Mesenchymal stem cell (in vitro differentiated cells and primary cell): ENCODE data around the gene CCDC171.

ENCODE experiments used
- DNase-seq: peaks from one replicate; pipeline ENCODE4 v3.0.0-alpha.2; 2013
- H2AFZ ChIP-seq: one replicate; pipeline ENCODE4 v1.6.1; 2013; ENCODE audit warnings: low read depth, mild to moderate bottlenecking, control low read depth, inconsistent platforms, low read length, moderate library complexity
- H2AK5ac ChIP-seq: 2 replicates; pipeline ENCODE4 v1.6.1; 2013; ENCODE audit warnings: low read length, moderate library complexity, mild to moderate bottlenecking, inconsistent platforms; ENCODE audit not compliant: severe bottlenecking
- H2BK120ac ChIP-seq: one replicate; pipeline ENCODE4 v1.6.1; 2013; ENCODE audit warnings: low read depth, mild to moderate bottlenecking, inconsistent platforms, low read length, moderate library complexity
- H2BK12ac ChIP-seq, 2 experiments: one replicate each; pipeline ENCODE4 v1.6.1; 2013; ENCODE audit warnings: inconsistent platforms in 2 of 2, low read length in 2 of 2, mild to moderate bottlenecking in 2 of 2, moderate library complexity in 2 of 2, control low read depth in 1 of 2
- H2BK15ac ChIP-seq: one replicate; pipeline ENCODE4 v1.6.1; 2013; ENCODE audit warnings: mild to moderate bottlenecking, low read depth, inconsistent platforms; ENCODE audit not compliant: poor library complexity, severe bottlenecking
- H2BK5ac ChIP-seq: 2 replicates; pipeline ENCODE4 v1.6.1; 2013; ENCODE audit warnings: low read depth, mild to moderate bottlenecking, low read length, control low read depth, inconsistent platforms; ENCODE audit not compliant: poor library complexity, severe bottlenecking
- H3K14ac ChIP-seq, 2 experiments: one replicate each; pipeline ENCODE4 v1.6.1; 2013; ENCODE audit warnings: inconsistent platforms in 2 of 2, low read length in 2 of 2, control low read depth in 1 of 2, mild to moderate bottlenecking in 1 of 2, moderate library complexity in 1 of 2
- H3K18ac ChIP-seq, 2 experiments: one replicate each; pipeline ENCODE4 v1.6.1; 2013; ENCODE audit warnings: inconsistent platforms in 2 of 2, low read length in 2 of 2, control low read depth in 1 of 2, low read depth in 1 of 2, mild to moderate bottlenecking in 1 of 2
- H3K23ac ChIP-seq, 2 experiments: one replicate each; pipeline ENCODE4 v1.6.1; 2013; ENCODE audit warnings: inconsistent platforms in 2 of 2, low read length in 2 of 2, mild to moderate bottlenecking in 2 of 2, moderate library complexity in 2 of 2, control low read depth in 1 of 2
- H3K27ac ChIP-seq: 2 replicates; pipeline ENCODE4 v1.5.1; 2013; ENCODE audit warnings: mild to moderate bottlenecking, moderate library complexity, low read length, control low read depth, inconsistent platforms; ENCODE audit not compliant: poor library complexity, severe bottlenecking
- H3K27me3 ChIP-seq, 2 experiments: 2 replicates each; pipeline versions ENCODE4 v1.6.1 to v1.7.0; 2013; ENCODE audit warnings: low read length in 2 of 2, mild to moderate bottlenecking in 2 of 2, moderate library complexity in 2 of 2, control low read depth in 1 of 2, inconsistent platforms in 1 of 2; ENCODE audit not compliant: control insufficient read depth in 1 of 2, insufficient read depth in 1 of 2
- H3K36me3 ChIP-seq, 2 experiments: 2 replicates each; pipeline versions ENCODE4 v1.6.1 to v1.7.0; 2013; ENCODE audit warnings: low read length in 2 of 2, control low read depth in 1 of 2, inconsistent platforms in 1 of 2, low read depth in 1 of 2, mild to moderate bottlenecking in 1 of 2; ENCODE audit not compliant: insufficient read depth in 2 of 2, control insufficient read depth in 1 of 2
- H3K4ac ChIP-seq, 2 experiments: one replicate each; pipeline ENCODE4 v1.6.1; 2013; ENCODE audit warnings: inconsistent platforms in 2 of 2, low read length in 2 of 2, mild to moderate bottlenecking in 2 of 2, moderate library complexity in 2 of 2, control low read depth in 1 of 2, low read depth in 1 of 2
- H3K4me1 ChIP-seq: 2 replicates; pipeline ENCODE4 v1.6.1; 2013; ENCODE audit warnings: low read depth, low read length, control low read depth; ENCODE audit not compliant: control insufficient read depth, insufficient read depth
- H3K4me2 ChIP-seq: 2 replicates; pipeline ENCODE4 v1.6.1; 2013; ENCODE audit warnings: low read length, mild to moderate bottlenecking, inconsistent platforms; ENCODE audit not compliant: poor library complexity, severe bottlenecking
- H3K4me3 ChIP-seq, 2 experiments: 2 replicates each; pipeline versions ENCODE4 v1.5.1 to v1.7.0; 2013; ENCODE audit warnings: low read length in 2 of 2, mild to moderate bottlenecking in 2 of 2, control low read depth in 1 of 2, low read depth in 1 of 2; ENCODE audit not compliant: insufficient read depth in 1 of 2
- H3K79me1 ChIP-seq: replicated peaks from 2 replicates; pipeline ENCODE4 v1.6.1; 2013; ENCODE audit warnings: mild to moderate bottlenecking, control low read depth, low read length, inconsistent platforms; ENCODE audit not compliant: poor library complexity, severe bottlenecking
- H3K9ac ChIP-seq: 2 replicates; pipeline ENCODE4 v1.7.0; 2013; ENCODE audit warnings: mild to moderate bottlenecking, low read length, moderate library complexity
- H3K9me3 ChIP-seq: 2 replicates; pipeline ENCODE4 v1.7.0; 2013; ENCODE audit warnings: mild to moderate bottlenecking, low read length; ENCODE audit not compliant: control insufficient read depth
- H4K8ac ChIP-seq: one replicate; pipeline ENCODE4 v1.6.1; 2013; ENCODE audit warnings: inconsistent platforms, mild to moderate bottlenecking, low read length, moderate library complexity
- H4K91ac ChIP-seq: one replicate; pipeline ENCODE4 v1.6.1; 2013; ENCODE audit warnings: mild to moderate bottlenecking, low read length, inconsistent platforms
- whole genome bisulfite sequencing: methylation state at CpG from one replicate; pipeline ENCODE4 v1.1.7; 2013; ENCODE audit warnings: mixed read lengths; 5-methylcytosine and 5-hydroxymethylcytosine counted together

The CCDC171 gene

DNA sequence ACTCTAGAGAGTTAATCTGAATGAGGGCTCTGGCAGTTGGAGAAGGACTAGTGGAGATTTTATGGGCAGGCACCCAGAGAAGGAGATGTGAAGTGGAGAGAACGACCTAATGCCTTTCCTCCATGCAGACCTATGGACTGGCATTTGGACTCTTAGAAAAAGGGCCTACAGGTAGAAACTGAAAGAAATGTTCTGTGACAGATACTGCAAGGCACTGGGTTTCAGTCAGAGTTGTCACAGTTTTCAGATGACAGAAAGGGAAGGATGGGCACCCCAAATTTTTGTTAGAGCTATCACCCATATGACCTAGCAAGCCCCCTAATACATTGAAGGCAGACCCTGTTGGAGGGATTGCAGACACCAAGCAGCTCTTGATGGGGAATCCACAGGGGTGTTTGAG, 406.8 kb downstream of the CCDC171 start:
- DNase-seq = no peak
- Histone ChIP-seq H3K18ac (no peak overlapping the region), H3K36me3 (no peaks in the 10 kb centered on the region), H3K27ac (no peak overlapping the region), H3K9me3 (no peaks in the 10 kb centered on the region), H2BK12ac (no peak overlapping the region), H2BK15ac (no peak overlapping the region), H4K8ac (no peak overlapping the region), H2AK5ac (no peak overlapping the region), H3K4me1 (no peaks in the 10 kb centered on the region), H3K4me3 (no peak overlapping the region), H2BK5ac (no peak overlapping the region), H3K27me3 (no peaks in the 10 kb centered on the region), H3K79me1 (no peaks in the 10 kb centered on the region), H4K91ac (no peak overlapping the region), H3K4me2 (no peak overlapping the region), H2BK120ac (no peak overlapping the region), H2AFZ (no peak overlapping the region), H3K9ac (no peak overlapping the region), H3K14ac (no peak overlapping the region), H3K4ac (no peak overlapping the region), H3K23ac (no peak overlapping the region)
- WGBS = 77% methylated on average over 1 of the region's 1 CpG

DNA sequence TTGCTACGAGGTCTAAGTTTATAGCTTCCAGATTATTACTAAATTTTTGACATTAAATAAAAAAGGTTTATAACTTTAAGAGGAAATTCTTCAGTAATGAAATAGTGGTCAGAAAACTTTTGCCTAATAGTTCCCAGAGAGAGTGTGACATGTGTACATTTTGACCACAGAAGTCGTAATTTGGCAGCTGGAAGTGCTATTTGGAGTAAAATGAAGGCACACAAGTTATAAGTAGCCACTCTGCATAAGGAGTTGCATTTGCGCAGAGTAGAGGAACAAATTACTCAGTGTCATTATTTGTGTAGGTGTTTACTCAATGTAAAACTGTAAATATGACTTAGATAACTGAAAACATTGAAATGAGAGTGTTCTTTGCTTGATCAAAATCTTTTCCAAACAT, 408.4 kb downstream of the CCDC171 start:
- no peak overlapping the region for H2AFZ ChIP-seq

GRCh38 chr9:15965246-15965745, 412.5 kb downstream of the CCDC171 start:
- Histone ChIP-seq H3K4me2 (no peak overlapping the region), H3K36me3 (no peaks in the 10 kb centered on the region), H2AK5ac (no peak overlapping the region), H4K91ac (no peak overlapping the region), H3K27me3 (no peaks in the 10 kb centered on the region), H3K18ac (no peak overlapping the region), H4K8ac (no peak overlapping the region), H2AFZ (no peak overlapping the region), H3K27ac (no peak overlapping the region), H3K79me1 (no peaks in the 10 kb centered on the region), H3K9ac (no peak overlapping the region), H3K9me3 (no peaks in the 10 kb centered on the region), H3K14ac (no peak overlapping the region), H3K4me1 (no peaks in the 10 kb centered on the region), H3K4me3 (no peak overlapping the region), H2BK12ac (no peak overlapping the region), H2BK15ac (no peak overlapping the region), H3K23ac (no peak overlapping the region), H3K4ac (no peak overlapping the region), H2BK5ac (no peak overlapping the region), H2BK120ac (no peak overlapping the region)
- no peak for DNase-seq
- 90% methylated on average over 2 of the region's 2 CpGs for WGBS

More for the DNA sequence above, 408.4 kb downstream of the CCDC171 start:
- Histone ChIP-seq H4K91ac (no peak overlapping the region), H3K23ac (no peak overlapping the region), H4K8ac (no peak overlapping the region), H3K18ac (no peak overlapping the region), H3K27ac (no peak overlapping the region), H3K9ac (no peak overlapping the region), H2BK12ac (no peak overlapping the region), H3K4ac (no peak overlapping the region), H3K14ac (no peak overlapping the region), H3K4me2 (no peak overlapping the region), H3K4me3 (no peak overlapping the region), H3K4me1 (no peaks in the 10 kb centered on the region), H3K9me3 (no peaks in the 10 kb centered on the region), H2AK5ac (no peak overlapping the region), H3K36me3 (no peaks in the 10 kb centered on the region), H3K79me1 (no peaks in the 10 kb centered on the region), H2BK15ac (no peak overlapping the region), H2BK120ac (no peak overlapping the region), H3K27me3 (no peaks in the 10 kb centered on the region), H2BK5ac (no peak overlapping the region)
- WGBS = 89% methylated on average over 2 of the region's 3 CpGs
- DNase-seq = no peak

- Histone ChIP-seq H4K91ac (no peak overlapping the region), H3K23ac (no peak overlapping the region), H3K4me3 (no peak overlapping the region), H3K4me2 (no peak overlapping the region), H2BK15ac (no peak overlapping the region), H2BK12ac (no peak overlapping the region), H3K79me1 (no peaks in the 10 kb centered on the region), H2AFZ (no peak overlapping the region), H3K4me1 (no peaks in the 10 kb centered on the region), H3K27me3 (no peaks in the 10 kb centered on the region), H2BK120ac (no peak overlapping the region), H3K14ac (no peak overlapping the region), H3K4ac (no peak overlapping the region), H2AK5ac (no peak overlapping the region), H3K36me3 (no peaks in the 10 kb centered on the region), H3K18ac (no peak overlapping the region), H2BK5ac (no peak overlapping the region), H4K8ac (no peak overlapping the region), H3K27ac (no peak overlapping the region), H3K9ac (no peak overlapping the region), H3K9me3 (no peaks in the 10 kb centered on the region)
- WGBS = no CpG with 5 or more reads among the region's 1 CpG
- DNase-seq = no peak
Measured at GRCh38 chr9:15966471-15966870, 413.6 kb downstream of the CCDC171 start.
